ENCODE results near the gene FOXN3.

FOXN3 gene

DNA sequence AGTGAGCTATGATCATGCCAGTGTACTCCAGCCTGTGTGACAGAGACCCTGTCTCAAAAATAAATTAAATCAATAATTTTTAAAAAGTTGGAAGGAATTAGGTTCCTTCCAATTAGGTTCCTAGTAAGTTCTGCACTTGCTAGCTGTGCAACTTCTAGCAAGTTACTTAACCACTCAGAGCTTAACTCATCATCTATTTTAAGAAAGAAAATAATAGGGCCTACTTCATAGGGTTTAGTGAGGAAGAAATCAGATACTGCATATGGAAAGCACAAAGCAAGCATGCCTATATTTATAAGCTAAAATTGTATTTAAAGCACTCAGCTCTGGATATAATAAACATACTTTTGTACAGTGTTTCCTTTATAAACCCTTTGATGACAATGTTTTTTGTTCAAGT, 10.7 kb downstream of the FOXN3 start:
- TF ChIP-seq POLR2A (IDR thresholded peaks at IDR 0.05; ENCODE audit: low read depth, low read length), result no peak
- no peak for TF ChIP-seq TAF1 (IDR thresholded peaks at IDR 0.05; ENCODE audit: borderline replicate concordance, low read depth, low read length)
- no peak for TF ChIP-seq POLR2AphosphoS5 (IDR thresholded peaks at IDR 0.05; ENCODE audit: low read depth, low read length)
- DNase-seq (ENCODE audit: insufficient read length), result no peak
- FAIRE-seq, result no peak

DNA sequence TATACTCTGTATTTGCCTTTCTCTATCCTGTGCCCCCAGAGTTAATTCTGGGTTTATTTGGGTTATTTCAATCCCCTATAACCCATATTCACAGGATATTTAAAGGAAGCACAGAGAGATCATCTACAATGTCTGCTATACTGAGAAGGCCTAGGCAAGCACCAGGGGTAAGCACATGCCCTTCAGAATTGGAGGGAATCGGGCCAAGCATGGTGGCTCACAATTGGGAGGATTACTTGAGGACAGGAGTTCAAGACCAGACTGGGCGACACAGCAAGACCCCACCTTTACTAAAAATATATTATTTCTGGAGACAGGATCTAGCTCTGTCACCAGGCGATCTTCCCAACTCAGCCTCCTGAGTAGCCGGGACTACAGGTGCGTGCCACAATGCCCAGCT, 11.3 kb downstream of the FOXN3 start:
- DNase-seq (ENCODE audit: insufficient read length), result no peak
- no peak for FAIRE-seq
- no peak for TF ChIP-seq TAF1 (IDR thresholded peaks at IDR 0.05; ENCODE audit: borderline replicate concordance, low read depth, low read length)
- TF ChIP-seq POLR2AphosphoS5 (IDR thresholded peaks at IDR 0.05; ENCODE audit: low read depth, low read length), result no peak
- no peak for TF ChIP-seq POLR2A (IDR thresholded peaks at IDR 0.05; ENCODE audit: low read depth, low read length)

DNA sequence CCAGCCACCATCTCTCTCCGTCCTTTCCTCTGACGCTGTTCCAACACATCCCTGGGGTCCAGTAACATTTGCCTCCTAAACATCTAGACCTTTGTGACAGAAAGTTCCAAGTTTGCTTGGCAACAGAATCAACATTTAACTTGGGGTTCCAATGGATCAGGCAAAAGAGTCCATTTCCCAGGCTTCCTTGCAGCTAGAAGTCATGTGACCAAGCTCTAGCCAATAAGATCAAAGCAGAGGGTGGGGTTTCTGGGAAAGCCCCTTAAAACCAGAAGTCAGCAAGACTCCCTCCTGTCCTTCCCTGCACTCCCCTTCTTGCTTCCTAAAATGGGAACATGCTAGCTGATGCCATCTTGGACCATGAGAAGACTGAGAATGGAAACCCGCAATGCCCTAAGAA, 14.7 kb downstream of the FOXN3 start:
- DNase-seq (ENCODE audit: insufficient read length) (no peak), FAIRE-seq (no peak)
- TF ChIP-seq POLR2A (IDR thresholded peaks at IDR 0.05; ENCODE audit: low read depth, low read length) (no peak), TAF1 (IDR thresholded peaks at IDR 0.05; ENCODE audit: borderline replicate concordance, low read depth, low read length) (no peak)

DNA sequence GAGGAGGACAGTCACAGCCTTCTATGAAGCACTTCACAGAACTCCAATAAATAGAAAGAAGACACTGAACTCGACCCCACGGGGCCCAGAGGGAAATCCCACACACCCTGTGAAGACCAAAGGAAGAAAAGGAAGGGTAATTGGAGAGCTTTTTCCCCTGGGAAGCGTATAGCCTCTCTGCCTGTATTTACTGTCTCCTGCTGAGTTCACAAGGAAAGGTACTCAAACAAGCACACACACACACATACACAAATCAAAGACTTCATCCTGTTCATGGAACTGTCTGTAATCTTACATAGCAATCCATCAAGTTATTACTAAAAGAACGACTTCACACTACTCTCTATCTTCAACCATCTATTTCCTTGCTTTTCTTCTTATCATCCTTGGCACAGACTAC, 15.3 kb downstream of the FOXN3 start:
- no peak for TF ChIP-seq TAF1 (IDR thresholded peaks at IDR 0.05; ENCODE audit: borderline replicate concordance, low read depth, low read length)
- TF ChIP-seq POLR2AphosphoS5 (IDR thresholded peaks at IDR 0.05; ENCODE audit: low read depth, low read length), result no peak
- no peak for TF ChIP-seq POLR2A (IDR thresholded peaks at IDR 0.05; ENCODE audit: low read depth, low read length)
- FAIRE-seq, result no peak
- DNase-seq (ENCODE audit: insufficient read length), result no peak

DNA sequence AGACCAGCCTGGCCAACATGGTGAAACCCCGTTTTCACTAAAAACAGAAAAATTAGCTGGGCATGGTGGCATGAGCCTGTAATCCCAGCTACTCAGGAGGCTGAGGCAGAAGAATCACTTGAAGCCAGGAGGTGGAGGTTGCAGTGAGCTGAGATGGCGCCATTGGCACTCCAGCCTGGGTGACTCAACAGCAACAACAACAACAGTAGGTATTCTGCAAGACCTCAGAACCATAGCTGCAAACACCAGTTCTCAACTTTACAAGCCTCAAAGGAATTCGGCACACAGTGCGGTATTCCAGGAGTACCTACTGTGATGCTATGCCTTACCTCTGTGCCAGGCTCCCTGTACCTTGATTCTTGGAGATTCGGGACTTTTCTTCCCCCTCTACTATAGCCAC, 15.8 kb downstream of the FOXN3 start:
- FAIRE-seq (no peak), DNase-seq (ENCODE audit: insufficient read length) (no peak)
- TF ChIP-seq POLR2AphosphoS5 (IDR thresholded peaks at IDR 0.05; ENCODE audit: low read depth, low read length) (no peak), POLR2A (IDR thresholded peaks at IDR 0.05; ENCODE audit: low read depth, low read length) (no peak)

DNA sequence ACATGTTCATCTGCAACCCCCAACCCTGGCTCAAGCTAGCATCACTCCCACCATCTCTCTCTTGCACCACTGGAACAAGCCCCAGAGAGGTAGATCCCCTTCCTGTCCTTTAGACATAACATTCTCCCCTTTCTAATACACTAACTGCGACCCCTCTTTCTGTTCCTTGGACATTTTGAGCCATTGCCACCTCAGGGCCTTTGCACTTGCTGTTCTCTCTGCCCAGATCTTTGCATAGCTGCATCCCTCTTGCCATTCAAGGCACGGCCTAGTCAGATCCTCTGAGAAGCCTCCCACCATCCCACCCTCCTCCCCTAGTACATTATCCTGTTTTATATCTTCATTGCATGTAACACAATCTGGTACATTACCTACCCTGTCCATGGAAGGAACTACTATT, 16.5 kb downstream of the FOXN3 start:
- DNase-seq (ENCODE audit: insufficient read length) (no peak), FAIRE-seq (no peak)
- TF ChIP-seq POLR2A (IDR thresholded peaks at IDR 0.05; ENCODE audit: low read depth, low read length) (no peak), POLR2AphosphoS5 (IDR thresholded peaks at IDR 0.05; ENCODE audit: low read depth, low read length) (no peak), TAF1 (IDR thresholded peaks at IDR 0.05; ENCODE audit: borderline replicate concordance, low read depth, low read length) (no peak)

DNA sequence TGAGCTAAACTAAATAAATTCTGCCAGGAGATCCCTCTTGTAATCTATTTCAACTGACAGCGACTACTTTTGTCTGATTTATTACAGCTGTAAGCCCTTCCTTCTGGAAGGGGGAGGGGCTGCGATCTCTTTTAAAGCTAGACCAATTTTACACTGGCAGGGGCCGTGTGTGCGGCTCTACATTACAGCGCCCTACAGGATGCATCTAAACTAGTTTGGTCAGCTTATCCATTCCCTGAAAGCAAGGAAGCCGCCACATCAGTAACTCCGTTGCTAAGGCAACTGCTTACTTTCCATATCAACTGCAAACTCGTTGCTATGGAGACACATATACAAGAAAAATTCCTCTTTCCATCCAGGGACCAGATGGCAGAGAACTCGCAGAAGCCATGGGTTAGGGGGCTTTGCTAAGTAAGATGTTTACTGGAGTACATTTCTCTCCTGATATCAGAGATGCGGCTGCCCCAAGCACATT, 17.4 kb downstream of the FOXN3 start:
- no peak for TF ChIP-seq TAF1 (IDR thresholded peaks at IDR 0.05; ENCODE audit: borderline replicate concordance, low read depth, low read length)
- no peak for TF ChIP-seq POLR2AphosphoS5 (IDR thresholded peaks at IDR 0.05; ENCODE audit: low read depth, low read length)
- no peak for TF ChIP-seq POLR2A (IDR thresholded peaks at IDR 0.05; ENCODE audit: low read depth, low read length)
- DNase-seq (ENCODE audit: insufficient read length) (no peak), FAIRE-seq (no peak)

DNA sequence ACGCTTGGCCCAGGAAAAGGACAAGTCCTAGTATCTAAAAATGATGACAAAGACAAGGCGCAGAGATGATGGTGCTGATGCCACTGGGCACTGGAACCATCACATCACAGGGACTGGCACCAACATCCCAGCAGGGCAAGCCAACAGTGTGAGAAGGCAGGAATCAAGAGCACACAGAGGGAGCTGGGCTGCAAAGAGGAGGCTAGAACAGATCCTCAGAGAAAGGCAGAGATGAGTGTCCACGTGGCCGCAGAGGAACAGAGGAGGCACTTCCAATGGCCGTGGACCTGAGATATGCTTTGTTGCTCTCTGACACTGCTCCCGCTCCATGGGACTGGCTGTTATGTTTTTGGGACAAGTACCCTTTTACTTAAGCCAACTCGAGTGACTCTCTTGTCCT, 17.9 kb downstream of the FOXN3 start:
- TF ChIP-seq TAF1 (IDR thresholded peaks at IDR 0.05; ENCODE audit: borderline replicate concordance, low read depth, low read length) (no peak), POLR2A (IDR thresholded peaks at IDR 0.05; ENCODE audit: low read depth, low read length) (no peak), POLR2AphosphoS5 (IDR thresholded peaks at IDR 0.05; ENCODE audit: low read depth, low read length) (no peak)
- FAIRE-seq, result no peak

DNA sequence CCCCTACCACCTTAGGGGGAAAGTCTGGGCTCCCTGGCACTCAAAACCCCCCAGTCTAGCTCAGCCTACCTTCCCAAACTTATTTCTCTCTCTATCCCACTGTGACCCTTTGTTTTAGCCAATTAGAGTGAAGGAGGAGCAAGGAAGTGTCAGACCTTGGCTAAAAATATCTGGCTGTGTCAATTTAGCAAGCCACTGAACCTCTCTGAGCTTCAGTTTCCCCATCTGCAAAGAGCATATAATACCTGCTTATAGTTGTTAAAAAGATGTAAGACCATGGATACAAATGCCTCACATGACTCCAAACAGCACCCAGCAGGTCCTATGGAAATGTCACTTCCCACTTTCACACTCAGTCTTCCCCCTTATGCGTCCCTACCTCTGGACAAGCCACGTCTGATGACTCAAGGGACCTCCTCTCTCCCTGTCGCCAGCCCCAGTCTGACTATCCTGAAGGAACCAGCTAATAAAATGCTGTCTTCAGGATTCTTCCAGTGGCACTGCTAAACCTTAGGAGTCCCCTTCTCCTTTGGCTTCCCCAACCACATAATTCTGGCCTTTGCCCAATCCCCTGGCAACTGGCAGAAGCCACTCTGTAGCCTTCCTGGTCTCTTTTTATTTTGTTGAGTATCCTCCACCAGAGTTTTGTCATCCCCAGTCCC, 19.3 kb downstream of the FOXN3 start:
- TF ChIP-seq POLR2AphosphoS5 (IDR thresholded peaks at IDR 0.05; ENCODE audit: low read depth, low read length) (no peak), TAF1 (IDR thresholded peaks at IDR 0.05; ENCODE audit: borderline replicate concordance, low read depth, low read length) (no peak), POLR2A (IDR thresholded peaks at IDR 0.05; ENCODE audit: low read depth, low read length) (no peak)
- no peak for FAIRE-seq
- DNase-seq (ENCODE audit: insufficient read length), result no peak

More for the DNA sequence above, 17.9 kb downstream of the FOXN3 start:
- no peak for DNase-seq (ENCODE audit: insufficient read length)

DNA sequence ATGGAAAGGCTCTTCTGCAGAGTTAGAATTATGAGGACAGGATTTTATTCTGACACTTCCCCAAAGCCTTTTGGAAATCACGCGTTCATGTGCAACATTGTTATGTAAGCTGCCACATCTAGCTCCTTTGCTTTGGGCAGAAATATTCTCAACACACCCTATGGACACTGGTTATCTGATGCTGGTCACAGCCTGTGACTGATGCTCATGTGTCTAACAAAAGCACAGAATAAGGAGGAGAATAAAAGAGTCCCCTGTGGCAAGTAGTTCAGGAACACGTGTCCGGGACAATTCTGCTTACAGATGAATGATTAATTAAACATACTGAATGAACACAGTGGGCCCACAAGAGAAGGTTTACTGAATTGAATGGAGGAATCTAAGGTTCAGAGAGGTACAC, 22.1 kb downstream of the FOXN3 start:
- TF ChIP-seq POLR2AphosphoS5 (IDR thresholded peaks at IDR 0.05; ENCODE audit: low read depth, low read length) (no peak), TAF1 (IDR thresholded peaks at IDR 0.05; ENCODE audit: borderline replicate concordance, low read depth, low read length) (no peak), POLR2A (IDR thresholded peaks at IDR 0.05; ENCODE audit: low read depth, low read length) (no peak)
- DNase-seq (ENCODE audit: insufficient read length) (no peak), FAIRE-seq (no peak)

DNA sequence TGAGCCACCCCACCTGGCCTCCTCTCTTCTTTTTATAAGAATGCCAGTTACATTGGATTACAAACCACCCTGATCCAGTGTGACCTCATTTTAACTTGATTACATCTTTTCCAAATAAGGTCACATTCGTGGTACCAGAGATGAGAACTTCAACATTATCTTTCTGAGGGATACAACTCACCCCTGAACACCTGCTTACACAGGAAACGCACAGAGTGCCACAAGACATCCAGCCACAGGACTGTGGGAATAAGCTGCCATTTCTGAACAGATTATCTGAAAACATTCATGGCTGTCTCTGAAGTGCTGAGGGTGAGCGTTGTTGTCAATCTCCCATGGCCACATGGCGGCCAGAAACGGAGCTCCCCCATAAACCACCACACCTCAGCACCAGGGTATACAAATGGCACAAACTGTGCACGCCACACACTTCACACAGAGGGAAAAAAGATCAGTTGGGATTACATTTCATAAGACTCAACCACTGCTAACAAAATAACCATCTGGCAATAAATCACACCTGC, 23.7 kb downstream of the FOXN3 start:
- no peak for DNase-seq (ENCODE audit: insufficient read length)
- no peak for TF ChIP-seq POLR2AphosphoS5 (IDR thresholded peaks at IDR 0.05; ENCODE audit: low read depth, low read length)
- TF ChIP-seq POLR2A (IDR thresholded peaks at IDR 0.05; ENCODE audit: low read depth, low read length), result no peak
- TF ChIP-seq TAF1 (IDR thresholded peaks at IDR 0.05; ENCODE audit: borderline replicate concordance, low read depth, low read length), result no peak
- FAIRE-seq, result no peak

DNA sequence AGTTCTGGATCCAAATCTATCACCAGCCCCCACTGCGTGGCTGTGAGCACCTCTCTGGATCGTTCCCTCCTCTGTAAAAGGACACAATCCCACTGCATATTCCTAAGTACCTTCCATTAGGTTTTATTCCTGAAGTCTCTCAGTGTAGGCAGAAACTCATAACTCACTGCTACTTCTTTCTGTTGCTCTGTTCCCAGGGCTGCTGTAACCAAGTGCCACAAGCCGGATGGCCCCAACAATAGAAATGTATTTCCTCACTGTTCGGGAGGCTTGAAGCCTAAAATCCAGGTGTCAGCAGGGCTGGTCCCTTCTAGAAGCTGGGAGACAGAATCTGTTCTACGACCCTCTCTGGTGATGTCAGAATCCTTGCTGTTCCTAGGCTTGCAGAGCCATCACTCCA, 24.9 kb downstream of the FOXN3 start:
- no peak for TF ChIP-seq POLR2AphosphoS5 (IDR thresholded peaks at IDR 0.05; ENCODE audit: low read depth, low read length)
- TF ChIP-seq POLR2A (IDR thresholded peaks at IDR 0.05; ENCODE audit: low read depth, low read length), result no peak
- TF ChIP-seq TAF1 (IDR thresholded peaks at IDR 0.05; ENCODE audit: borderline replicate concordance, low read depth, low read length), result no peak
- DNase-seq (ENCODE audit: insufficient read length) (no peak), FAIRE-seq (no peak)

Data from GM12892 (cell line).